Osteoblast (primary cell): ENCODE measurements around the gene HSPB3. TPM values are rescaled to one million over a fixed set of nuclear protein-coding genes. Genes with fewer than 3 reads are reported as not detected.
A peak's percentile ranks its signal among the peaks of the same experiment; 100 is the strongest.

Experiments used
- DNase-seq: peaks from one replicate; pipeline ENCODE4 v3.0.0; 2011; ENCODE audit warnings: low spot score, mixed read lengths; ENCODE audit not compliant: insufficient read length; ENCODE audit errors: missing footprints
- H2AFZ ChIP-seq: 2 replicates; pipeline ENCODE4 v1.6.0; 2011; ENCODE audit warnings: mild to moderate bottlenecking, low read length
- H3K27ac ChIP-seq: 2 replicates; pipeline ENCODE4 v1.5.1; 2011; ENCODE audit warnings: mild to moderate bottlenecking, low read depth, low read length, moderate library complexity
- H3K27me3 ChIP-seq: 2 replicates; pipeline ENCODE4 v1.6.0; 2012; ENCODE audit warnings: mild to moderate bottlenecking, control low read depth, inconsistent platforms, low read length, moderate library complexity; ENCODE audit not compliant: insufficient read depth
- H3K36me3 ChIP-seq: 2 replicates; pipeline ENCODE4 v1.5.1; 2011; ENCODE audit warnings: mild to moderate bottlenecking, low read length, control low read depth, moderate library complexity; ENCODE audit not compliant: insufficient read depth
- H3K4me1 ChIP-seq: 2 replicates; pipeline ENCODE4 v1.5.1; 2011; ENCODE audit warnings: mild to moderate bottlenecking, low read length, control low read depth, moderate library complexity; ENCODE audit not compliant: insufficient read depth
- H3K4me2 ChIP-seq: 2 replicates; pipeline ENCODE4 v1.6.0; 2011; ENCODE audit warnings: mild to moderate bottlenecking, low read length; ENCODE audit not compliant: insufficient read depth
- H3K4me3 ChIP-seq: fragments of 200-600 bp; sonication (generic); 3 replicates; pipeline ENCODE4 v1.5.1; 2012; ENCODE audit warnings: mild to moderate bottlenecking, low read length, inconsistent platforms; ENCODE audit not compliant: insufficient read depth
- H3K79me2 ChIP-seq: 2 replicates; pipeline ENCODE4 v1.6.0; 2012; ENCODE audit warnings: mild to moderate bottlenecking, low read length, control low read depth, inconsistent platforms; ENCODE audit not compliant: insufficient read depth
- H3K9me3 ChIP-seq: 2 replicates; pipeline ENCODE4 v1.5.1; 2011; ENCODE audit warnings: low read depth, low read length, control low read depth
- H4K20me1 ChIP-seq: 2 replicates; pipeline ENCODE4 v1.6.0; 2012; ENCODE audit warnings: mild to moderate bottlenecking, low read length, control low read depth; ENCODE audit not compliant: insufficient read depth
- CTCF ChIP-seq: IDR thresholded peaks from 2 replicates; pipeline ENCODE4 v1.5.1; 2011; ENCODE audit warnings: mild to moderate bottlenecking, low read depth, low read length, moderate library complexity; ENCODE audit errors: extremely low read depth
- total RNA-seq: library from RNA; depleted of rRNA; stranded (reverse); fragments of >200 nt; gene quantifications from 2 replicates; pipeline ENCODE4 v1.2.3, GENCODE V29; 2012

The HSPB3 gene
- not detected in 2 replicates for total RNA-seq

- Histone ChIP-seq H3K27me3 (no peaks in the 10 kb centered on the region), H3K9me3 (no peaks in the 10 kb centered on the region), H3K27ac (peak within 1 kb of the TSS; percentile 19), H3K4me2 (no peak within 1 kb of the TSS), H2AFZ (no peak within 1 kb of the TSS), H3K4me1 (peaks cover 35% of the 10 kb centered on the region), H3K79me2 (no peaks in the 10 kb centered on the region), H4K20me1 (no peaks in the 10 kb centered on the region), H3K36me3 (no peaks in the 10 kb centered on the region), H3K4me3 (no peak within 1 kb of the TSS)
- no peak for TF ChIP-seq CTCF
- DNase-seq, result peak; percentile 85
Observed at GRCh38 chr5:54455413-54456157, at the start of gene HSPB3. HSPB3 (plus strand) TSS chr5:54455699; CDS start chr5:54455790, 91 bp downstream.

DNA sequence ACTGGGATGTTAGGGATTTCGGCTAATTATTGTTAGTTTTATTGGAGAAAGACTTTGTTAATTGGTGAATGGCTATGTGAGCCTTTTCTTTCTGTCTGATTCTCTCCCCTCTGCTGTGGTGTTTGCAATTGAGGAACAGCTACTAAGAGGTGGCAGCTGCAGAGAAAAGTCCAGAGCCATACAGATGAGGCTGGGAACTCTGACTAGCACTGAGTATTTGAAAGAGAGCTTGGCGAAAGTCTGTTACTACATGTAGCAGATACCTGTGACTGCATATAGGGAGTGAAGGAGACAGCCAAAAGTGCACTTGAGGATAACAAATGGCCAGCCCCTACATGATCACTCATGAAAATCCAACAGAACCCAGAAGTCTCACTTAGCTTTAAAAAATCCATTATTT lies 44.3 kb upstream of the HSPB3 start:
- Histone ChIP-seq H3K79me2 (no peaks in the 10 kb centered on the region), H3K9me3 (no peaks in the 10 kb centered on the region), H3K27me3 (peaks cover 12% of the 10 kb centered on the region), H3K4me3 (no peak overlapping the region), H3K36me3 (no peaks in the 10 kb centered on the region), H3K27ac (no peak overlapping the region), H3K4me1 (peaks cover 6% of the 10 kb centered on the region), H3K4me2 (no peak overlapping the region), H4K20me1 (no peaks in the 10 kb centered on the region), H2AFZ (no peak overlapping the region)
- TF ChIP-seq CTCF, result no peak
- no peak for DNase-seq

- Histone ChIP-seq H3K9me3 (no peaks in the 10 kb centered on the region), H2AFZ (no peak overlapping the region), H3K27me3 (peaks cover 6% of the 10 kb centered on the region), H3K4me2 (no peak overlapping the region), H3K4me3 (no peak overlapping the region), H3K4me1 (peaks cover 6% of the 10 kb centered on the region), H3K36me3 (no peaks in the 10 kb centered on the region), H4K20me1 (no peaks in the 10 kb centered on the region), H3K27ac (no peak overlapping the region), H3K79me2 (no peaks in the 10 kb centered on the region)
- TF ChIP-seq CTCF, result no peak
- DNase-seq, result no peak
Observed at GRCh38 chr5:54412913-54413312, 42.6 kb upstream of the HSPB3 start.

DNA sequence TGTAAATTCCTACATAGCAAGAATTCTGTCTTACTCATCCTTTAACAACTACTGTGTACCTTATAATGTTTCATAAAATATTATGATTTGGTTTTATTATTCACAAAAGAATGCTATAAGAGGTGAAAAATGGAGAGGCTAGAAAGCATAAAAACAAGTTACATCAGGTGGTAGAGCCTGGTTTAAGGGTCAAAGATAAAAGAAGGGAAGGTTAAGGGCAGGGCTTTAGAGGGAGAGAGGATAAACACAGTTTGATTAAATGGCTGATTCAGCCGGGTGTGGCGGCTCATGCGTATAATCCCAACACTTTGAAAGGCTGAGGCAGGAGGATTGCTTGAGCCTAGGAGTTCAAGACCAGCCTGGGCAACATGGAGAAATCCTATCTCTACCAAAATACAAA lies 40.4 kb upstream of the HSPB3 start:
- no peak overlapping the region for H3K4me3 ChIP-seq
- H3K36me3 ChIP-seq, result no peaks in the 10 kb centered on the region
- peaks cover 6% of the 10 kb centered on the region for H3K27me3 ChIP-seq
- H3K4me2 ChIP-seq, result no peak overlapping the region
- H3K27ac ChIP-seq, result no peak overlapping the region
- no peaks in the 10 kb centered on the region for H3K9me3 ChIP-seq
- H3K79me2 ChIP-seq, result no peaks in the 10 kb centered on the region
- peaks cover 6% of the 10 kb centered on the region for H3K4me1 ChIP-seq
- H4K20me1 ChIP-seq, result no peaks in the 10 kb centered on the region
- no peak for TF ChIP-seq CTCF
- no peak for DNase-seq
- H2AFZ ChIP-seq, result no peak overlapping the region
